Stimulated activated CD8-positive, alpha-beta memory T cell treated with anti-CD3 and anti-CD28 coated beads, Interleukin-4, amount 100 ng/mL, for 1 hour (primary cell): ENCODE measurements around the gene UBFD1.
"Not testable (repeated sequence)": the region's sequence is repeated elsewhere in the genome, so short reads cannot be mapped to it uniquely, and the experiment has no call there.

Experiments used
- DNase-seq, 2 donors: peaks; one replicate each; pipeline ENCODE4 v3.0.0-alpha.2; 2020; ENCODE audit warnings: low read depth in 2 of 2, low spot score in 1 of 2

Gene UBFD1

GRCh38 chr16:23564575-23565363 lies 7.2 kb downstream of the UBFD1 start:
- no peak for DNase-seq

GRCh38 chr16:23566724-23567123 lies 9.2 kb downstream of the UBFD1 start:
- DNase-seq: no peak

GRCh38 chr16:23567602-23568001 lies 10.1 kb downstream of the UBFD1 start:
- DNase-seq: no peak

GRCh38 chr16:23570992-23571632 lies 13.6 kb downstream of the UBFD1 start:
- no peak for DNase-seq

GRCh38 chr16:23571895-23572294 lies 14.4 kb downstream of the UBFD1 start:
- DNase-seq: no peak

- DNase-seq: no peak
Observed at GRCh38 chr16:23572394-23572793, 14.9 kb downstream of the UBFD1 start.

- DNase-seq: no peak
Observed at GRCh38 chr16:23573817-23574216, 16.3 kb downstream of the UBFD1 start.

GRCh38 chr16:23575834-23576233 lies 18.3 kb downstream of the UBFD1 start:
- no peak for DNase-seq

- DNase-seq: no peak
Observed at GRCh38 chr16:23577493-23577892, 20.0 kb downstream of the UBFD1 start.

GRCh38 chr16:23578101-23578830 lies 20.7 kb downstream of the UBFD1 start:
- no peak for DNase-seq

- no peak for DNase-seq
Observed at GRCh38 chr16:23579371-23579770, 21.8 kb downstream of the UBFD1 start.

GRCh38 chr16:23580391-23580790 lies 22.9 kb downstream of the UBFD1 start:
- DNase-seq: no peak

- no peak for DNase-seq
Observed at GRCh38 chr16:23581764-23582163, 24.2 kb downstream of the UBFD1 start.

GRCh38 chr16:23583271-23583670 lies 25.7 kb downstream of the UBFD1 start:
- not testable (repeated sequence) for DNase-seq

GRCh38 chr16:23584186-23585076 lies 26.9 kb downstream of the UBFD1 start:
- no peak for DNase-seq

- no peak for DNase-seq
Observed at GRCh38 chr16:23587726-23588125, 30.2 kb downstream of the UBFD1 start.

- no peak for DNase-seq
Observed at GRCh38 chr16:23590181-23590580, 32.7 kb downstream of the UBFD1 start.

GRCh38 chr16:23594186-23594585 lies 36.7 kb downstream of the UBFD1 start:
- DNase-seq: no peak

GRCh38 chr16:23595246-23595950 lies 37.9 kb downstream of the UBFD1 start:
- no peak for DNase-seq

- DNase-seq: peak; percentile 73 to 78
Observed at GRCh38 chr16:23595951-23596720, 38.6 kb downstream of the UBFD1 start, which contains the start of gene NDUFAB1. TSS of gene NDUFAB1 (minus strand) at chr16:23596316. CDS start at chr16:23596290, 26 bp downstream.
